22Rv1 (cell line): ENCODE results near the gene ATP6V0D1.

Experiments
- H3K27ac ChIP-seq: fragments of 450-650 bp; 2 replicates; pipeline ENCODE4 v1.5.1; 2017
- ZFX ChIP-seq: fragments of 450-650 bp; IDR thresholded peaks from 2 replicates; pipeline ENCODE4 v1.6.1; 2017; ENCODE audit warnings: antibody characterized with exemption, borderline replicate concordance
- TF ChIP-seq, protein P1 (sequence below): fragments of 450-650 bp; IDR thresholded peaks from 2 replicates; pipeline ENCODE4 v1.5.1; 2017; ENCODE audit warnings: mild to moderate bottlenecking

Gene ATP6V0D1

DNA sequence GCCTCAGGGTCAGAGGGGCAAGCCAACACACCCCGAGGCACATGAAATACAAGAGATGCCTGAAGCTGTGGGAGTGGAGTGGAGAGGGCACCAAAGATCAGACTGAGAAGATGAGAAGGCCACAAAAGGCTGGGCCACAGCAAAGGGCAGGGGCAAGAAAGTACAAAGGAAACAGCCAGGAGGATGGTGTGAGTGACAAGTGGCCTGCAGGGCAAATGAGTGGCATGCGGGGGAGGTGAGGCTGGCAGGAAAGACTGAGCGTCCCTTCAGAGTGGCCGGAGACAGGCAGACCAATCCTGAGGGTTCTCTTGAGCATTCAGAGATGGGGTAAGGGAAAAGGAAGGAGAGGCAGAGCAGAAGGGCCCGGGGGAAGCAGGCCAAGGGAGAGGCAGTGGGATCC, 26.9 kb downstream of the ATP6V0D1 start:
- TF ChIP-seq, protein P1, sequence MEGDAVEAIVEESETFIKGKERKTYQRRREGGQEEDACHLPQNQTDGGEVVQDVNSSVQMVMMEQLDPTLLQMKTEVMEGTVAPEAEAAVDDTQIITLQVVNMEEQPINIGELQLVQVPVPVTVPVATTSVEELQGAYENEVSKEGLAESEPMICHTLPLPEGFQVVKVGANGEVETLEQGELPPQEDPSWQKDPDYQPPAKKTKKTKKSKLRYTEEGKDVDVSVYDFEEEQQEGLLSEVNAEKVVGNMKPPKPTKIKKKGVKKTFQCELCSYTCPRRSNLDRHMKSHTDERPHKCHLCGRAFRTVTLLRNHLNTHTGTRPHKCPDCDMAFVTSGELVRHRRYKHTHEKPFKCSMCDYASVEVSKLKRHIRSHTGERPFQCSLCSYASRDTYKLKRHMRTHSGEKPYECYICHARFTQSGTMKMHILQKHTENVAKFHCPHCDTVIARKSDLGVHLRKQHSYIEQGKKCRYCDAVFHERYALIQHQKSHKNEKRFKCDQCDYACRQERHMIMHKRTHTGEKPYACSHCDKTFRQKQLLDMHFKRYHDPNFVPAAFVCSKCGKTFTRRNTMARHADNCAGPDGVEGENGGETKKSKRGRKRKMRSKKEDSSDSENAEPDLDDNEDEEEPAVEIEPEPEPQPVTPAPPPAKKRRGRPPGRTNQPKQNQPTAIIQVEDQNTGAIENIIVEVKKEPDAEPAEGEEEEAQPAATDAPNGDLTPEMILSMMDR: no peak
- no peak for TF ChIP-seq ZFX
- H3K27ac ChIP-seq: no peak overlapping the region

DNA sequence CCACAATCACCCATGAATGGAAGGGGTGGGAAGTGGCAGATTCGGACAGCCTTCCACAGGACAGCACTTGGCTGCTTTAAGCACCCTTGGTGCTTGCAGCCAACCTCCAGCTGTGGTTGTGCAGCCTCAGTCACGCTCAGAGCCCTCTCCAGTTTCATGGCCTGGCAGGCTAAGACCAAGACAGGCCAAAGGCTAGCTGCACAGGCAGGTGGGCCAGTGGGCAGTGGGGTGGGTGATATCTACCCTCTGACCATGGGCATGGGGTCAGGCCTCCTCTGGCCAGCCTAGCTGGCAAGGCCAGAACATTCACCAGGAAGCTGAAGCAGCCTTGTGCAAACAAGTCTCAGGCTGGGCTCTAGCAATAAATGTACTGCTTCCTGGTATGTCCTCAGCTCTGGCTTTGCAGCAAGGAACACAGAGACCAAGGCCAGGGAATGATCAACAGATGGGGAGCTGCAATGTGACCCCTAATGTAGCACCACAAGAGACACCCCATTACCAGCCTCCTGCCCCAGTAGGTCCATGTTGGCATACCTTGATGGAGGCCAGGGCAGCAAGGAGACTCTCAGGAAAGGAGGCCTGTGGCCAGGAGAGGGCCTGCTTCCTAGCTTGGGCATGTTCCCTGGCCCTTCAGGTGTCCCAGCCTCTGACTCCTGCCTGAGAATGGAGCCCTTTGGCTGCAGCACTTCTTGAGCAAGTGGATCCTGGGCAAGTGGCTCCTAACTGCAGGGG, 29.1 kb downstream of the ATP6V0D1 start:
- H3K27ac ChIP-seq: peak overlapping the region; percentile 61
- TF ChIP-seq ZFX: no peak
- TF ChIP-seq, protein P1: no peak

DNA sequence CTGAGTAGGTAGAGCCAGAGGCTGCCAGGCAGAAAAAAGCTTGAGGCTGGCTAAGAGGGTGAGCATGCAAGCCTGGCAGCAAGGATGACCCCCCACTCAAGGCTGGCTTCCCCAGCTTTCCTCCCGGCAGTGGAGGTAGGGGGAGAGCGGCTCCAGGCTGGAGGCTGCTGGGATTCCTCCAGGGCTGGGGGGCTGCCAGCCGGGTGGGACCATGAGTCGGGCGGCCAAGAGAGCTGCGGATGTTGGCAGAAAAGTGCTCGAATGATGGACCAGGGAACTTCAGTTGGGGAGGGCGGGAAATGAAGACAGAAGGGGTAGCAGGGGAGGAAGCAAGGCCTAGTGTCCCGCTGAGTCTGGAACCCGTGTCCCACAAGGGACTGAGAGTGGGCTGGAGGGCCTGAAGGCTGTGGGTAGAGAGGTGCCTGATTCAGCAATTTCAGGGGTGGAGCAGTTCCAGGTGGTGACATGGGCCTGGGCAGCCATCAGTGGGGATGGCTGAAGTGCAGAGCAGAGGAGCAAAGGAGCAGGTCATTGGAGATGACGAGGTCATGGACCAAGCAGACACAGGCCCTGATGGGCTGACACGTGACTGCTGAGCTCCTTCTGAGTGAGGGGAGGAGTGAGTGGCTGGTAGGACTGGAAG, 29.8 kb downstream of the ATP6V0D1 start:
- peak overlapping the region; percentile 61 for H3K27ac ChIP-seq
- TF ChIP-seq, protein P1: no peak
- TF ChIP-seq ZFX: no peak

DNA sequence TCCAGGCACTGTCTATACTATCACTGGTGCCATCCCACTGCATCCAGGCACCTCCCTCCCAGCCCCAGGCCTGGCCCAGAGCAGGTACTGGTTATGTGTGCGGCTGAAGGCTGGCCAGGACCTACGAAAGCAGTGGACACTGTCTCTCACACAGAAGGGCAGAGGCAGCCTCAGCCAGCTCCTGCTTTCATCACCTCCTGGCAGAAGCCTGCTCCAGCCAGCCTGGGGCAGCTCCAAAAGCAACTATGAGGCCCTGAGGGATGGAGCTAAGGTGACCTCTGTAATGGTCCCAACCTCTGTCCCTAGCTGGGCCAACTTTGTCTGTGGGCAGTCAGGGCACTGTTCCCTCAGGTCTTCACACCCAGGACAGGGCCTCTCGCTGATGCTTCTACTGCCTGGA, 31.2 kb downstream of the ATP6V0D1 start:
- TF ChIP-seq, protein P1: no peak
- no peak for TF ChIP-seq ZFX
- H3K27ac ChIP-seq: no peak overlapping the region

DNA sequence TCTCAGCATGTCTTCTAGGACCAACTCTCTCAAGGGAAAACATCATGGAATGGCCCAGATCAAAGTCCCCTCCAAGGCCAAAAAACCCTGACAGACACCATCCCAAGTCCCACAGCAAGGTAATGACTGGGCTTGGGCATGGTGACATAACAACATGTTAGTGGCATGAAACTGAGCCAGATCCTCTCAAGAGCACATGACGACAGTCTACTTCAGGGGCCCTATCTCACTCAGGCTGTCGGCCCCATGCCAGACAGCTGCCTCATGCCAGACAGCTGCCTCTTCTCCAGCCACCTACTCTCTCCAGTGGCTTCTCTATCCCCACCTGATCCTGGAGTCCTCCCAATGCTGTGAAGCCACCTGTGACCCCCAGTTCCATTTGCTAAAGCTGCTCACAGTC, 31.6 kb downstream of the ATP6V0D1 start:
- TF ChIP-seq, protein P1: no peak
- no peak for TF ChIP-seq ZFX
- no peak overlapping the region for H3K27ac ChIP-seq

DNA sequence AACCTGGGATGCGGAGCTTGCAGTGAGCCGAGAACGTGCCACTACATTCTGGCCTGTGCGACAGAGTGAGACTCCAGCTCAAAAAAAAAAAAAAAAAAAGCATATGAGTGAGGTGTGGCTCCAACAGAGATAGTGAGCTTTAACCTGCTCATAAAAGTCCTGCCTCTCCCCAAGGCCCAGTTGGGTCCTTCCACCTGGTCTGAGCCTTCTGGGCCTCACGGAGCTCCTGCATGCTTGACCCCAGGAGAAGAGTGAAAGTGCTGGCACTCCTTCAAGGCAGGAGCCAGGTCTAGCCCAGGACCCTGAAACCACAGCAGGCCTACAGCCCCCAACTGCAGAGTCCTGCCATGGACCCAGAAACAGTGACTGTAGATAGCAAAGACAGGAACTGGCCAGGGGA, 32.4 kb downstream of the ATP6V0D1 start:
- no peak for TF ChIP-seq ZFX
- TF ChIP-seq, protein P1: no peak
- no peak overlapping the region for H3K27ac ChIP-seq

DNA sequence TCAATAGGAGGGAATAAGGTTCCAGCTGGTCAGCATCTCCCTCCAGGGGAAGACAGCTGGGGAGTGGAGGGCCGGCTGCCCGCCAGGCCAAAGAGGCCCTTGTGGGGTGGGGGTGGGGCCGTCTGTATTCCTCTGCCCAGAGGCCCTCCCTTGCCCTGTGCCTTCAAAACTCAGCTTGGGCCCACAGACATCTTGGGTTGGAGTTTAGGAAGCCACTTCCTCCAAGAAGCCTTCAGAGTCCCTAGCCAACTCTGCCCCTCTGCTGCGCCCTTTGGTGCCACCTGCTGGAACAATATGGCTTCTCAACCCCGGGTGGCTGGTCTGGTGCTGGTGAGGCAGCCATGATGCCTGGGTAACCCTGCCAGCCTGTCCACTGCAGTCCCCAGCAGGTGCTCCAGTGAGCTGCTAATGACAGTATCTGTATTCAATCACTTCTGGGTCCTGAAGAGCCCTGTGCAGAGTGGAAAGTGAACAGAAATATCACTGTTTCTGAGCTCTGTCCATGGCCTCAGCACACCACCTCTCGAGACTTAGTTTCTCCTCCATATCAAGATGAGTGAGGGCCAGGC, 33.4 kb downstream of the ATP6V0D1 start:
- H3K27ac ChIP-seq: no peak overlapping the region
- TF ChIP-seq ZFX: no peak
- TF ChIP-seq, protein P1: peak; percentile 63
